Left lung (tissue), 10 donors: ENCODE measurements around the gene ATP4B. TPM values are rescaled to one million over a fixed set of nuclear protein-coding genes. Genes with fewer than 3 reads are reported as not detected.

ENCODE experiments used
- ATAC-seq: fragments of 200-7000 bp; cut with Tn5 transposase; one replicate; pipeline ENCODE4 v1.9.1; 2020; ENCODE audit warnings: moderate library complexity
- DNase-seq, 4 donors: peaks; one replicate each; pipeline ENCODE4 v3.0.0-alpha.2; 2013 to 2020
- H3K27ac ChIP-seq, 2 donors: fragments of 200-600 bp; sonication (generic) in 1 of 2; one replicate each; pipeline versions ENCODE4 v1.5.0 to v1.8.0; 2020 to 2021
- H3K27me3 ChIP-seq, 2 donors: fragments of 200-600 bp; sonication (generic) in 1 of 2; one replicate each; pipeline versions ENCODE4 v1.5.0 to v1.8.0; 2020 to 2021
- H3K36me3 ChIP-seq, 2 donors: fragments of 200-600 bp; sonication (generic) in 1 of 2; one replicate each; pipeline versions ENCODE4 v1.5.0 to v1.8.0; 2020 to 2021
- H3K4me1 ChIP-seq, 2 donors: fragments of 200-600 bp; one replicate each; pipeline ENCODE4 v1.8.0; 2021
- H3K4me3 ChIP-seq, 2 donors: fragments of 200-600 bp; sonication (generic) in 1 of 2; one replicate each; pipeline versions ENCODE4 v1.5.0 to v1.8.0; 2020 to 2021; ENCODE audit warnings: mild to moderate bottlenecking in 1 of 2
- H3K9me3 ChIP-seq, 2 donors: fragments of 200-600 bp; sonication (generic) in 1 of 2; one replicate each; pipeline versions ENCODE4 v1.5.0 to v1.8.0; 2020 to 2021
- intact Hi-C, 2 donors: fragments of 100-400 bp; cut with DNase I; formaldehyde crosslinking; loops; one replicate each; pipeline versions ENCODE4 v1.11.2 to v1.14.2; 2022
- polyA plus RNA-seq, 6 donors: library from polyadenylated mRNA; unstranded; fragments of 120-200 nt; gene quantifications; one replicate each; pipeline ENCODE4 v1.2.1, GENCODE V29; 2013; ENCODE audit not compliant: insufficient read length in 6 of 6
- total RNA-seq, 2 donors: library from RNA; stranded (reverse); fragmentation: NEBNext Ultra II Directional; extraction: Animal tissue kit (Norgen Biotek cat#: 25700); gene quantifications; one replicate each; pipeline ENCODE4 v1.2.1, GENCODE V29; 2021
- TF ChIP-seq, protein P1 (sequence below), 2 donors: fragments of 200-600 bp; sonication (generic) in 1 of 2; IDR thresholded peaks; one replicate each; pipeline versions ENCODE4 v1.5.0 to v1.8.0; 2021; ENCODE audit warnings: antibody characterized with exemption in 2 of 2
- donor health status: DM: no; HTN: yes; CAD: no.
- donor health status: DM: no; HTN: no; CAD: no.

The ATP4B gene
- total and polyA plus RNA-seq, 8 donors, result 0.28 to 0.58 (median 0.41) TPM; not detected in 5

DNA sequence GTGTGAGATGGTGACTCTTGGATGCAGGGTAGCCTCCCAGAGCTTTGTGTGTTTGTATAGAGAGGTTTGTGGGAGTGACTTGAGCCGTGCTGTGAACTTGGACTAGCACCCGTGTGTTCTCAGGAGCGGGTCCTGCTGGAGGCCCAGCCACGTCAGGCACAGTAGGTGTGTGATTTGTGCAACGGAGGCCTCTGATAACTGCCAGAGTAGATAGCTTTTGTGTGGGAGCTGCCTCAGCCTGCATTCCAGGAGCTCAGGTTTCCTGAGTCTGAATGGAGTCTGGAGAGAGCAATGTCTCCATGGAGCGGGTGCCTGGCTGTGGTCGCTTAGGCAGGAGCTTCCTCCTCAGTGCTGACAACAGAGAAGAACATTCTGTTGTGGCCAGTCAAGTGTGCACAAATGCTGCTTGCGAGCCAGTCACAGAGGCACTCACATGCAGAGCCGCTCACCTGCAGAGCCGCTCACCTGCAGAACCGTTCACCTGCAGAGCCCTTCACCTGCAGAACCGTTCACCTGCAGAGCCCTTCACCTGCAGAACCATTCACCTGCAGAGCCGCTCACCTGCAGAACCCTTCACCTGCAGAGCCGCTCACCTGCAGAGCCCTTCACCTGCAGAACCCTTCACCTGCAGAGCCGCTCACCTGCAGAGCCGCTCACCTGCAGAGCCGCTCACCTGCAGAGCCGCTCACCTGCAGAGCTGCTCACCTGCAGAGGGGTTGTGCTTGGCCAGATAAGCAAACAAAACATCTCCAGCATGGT, 40.8 kb downstream of the ATP4B start:
- no peaks in the 10 kb centered on the region for H3K27me3 ChIP-seq
- H3K9me3 ChIP-seq, result no peaks in the 10 kb centered on the region
- peak in 2 of 4 donors; percentile 12 to 79 for DNase-seq
- intact Hi-C loops, result no loop called here
- H3K36me3 ChIP-seq, result peaks cover 0 to 27% of the 10 kb centered on the region in 2 donors
- ATAC-seq, result peak; percentile 28
- H3K4me1 ChIP-seq, result peaks cover 0 to 34% of the 10 kb centered on the region in 2 donors
- peak overlapping the region in 1 of 2 donors; percentile 13 for H3K4me3 ChIP-seq
- peak overlapping the region in 1 of 2 donors; percentile 89 for H3K27ac ChIP-seq
- TF ChIP-seq, protein P1, sequence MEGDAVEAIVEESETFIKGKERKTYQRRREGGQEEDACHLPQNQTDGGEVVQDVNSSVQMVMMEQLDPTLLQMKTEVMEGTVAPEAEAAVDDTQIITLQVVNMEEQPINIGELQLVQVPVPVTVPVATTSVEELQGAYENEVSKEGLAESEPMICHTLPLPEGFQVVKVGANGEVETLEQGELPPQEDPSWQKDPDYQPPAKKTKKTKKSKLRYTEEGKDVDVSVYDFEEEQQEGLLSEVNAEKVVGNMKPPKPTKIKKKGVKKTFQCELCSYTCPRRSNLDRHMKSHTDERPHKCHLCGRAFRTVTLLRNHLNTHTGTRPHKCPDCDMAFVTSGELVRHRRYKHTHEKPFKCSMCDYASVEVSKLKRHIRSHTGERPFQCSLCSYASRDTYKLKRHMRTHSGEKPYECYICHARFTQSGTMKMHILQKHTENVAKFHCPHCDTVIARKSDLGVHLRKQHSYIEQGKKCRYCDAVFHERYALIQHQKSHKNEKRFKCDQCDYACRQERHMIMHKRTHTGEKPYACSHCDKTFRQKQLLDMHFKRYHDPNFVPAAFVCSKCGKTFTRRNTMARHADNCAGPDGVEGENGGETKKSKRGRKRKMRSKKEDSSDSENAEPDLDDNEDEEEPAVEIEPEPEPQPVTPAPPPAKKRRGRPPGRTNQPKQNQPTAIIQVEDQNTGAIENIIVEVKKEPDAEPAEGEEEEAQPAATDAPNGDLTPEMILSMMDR (IDR thresholded peaks at IDR 0.05), result no peak

DNA sequence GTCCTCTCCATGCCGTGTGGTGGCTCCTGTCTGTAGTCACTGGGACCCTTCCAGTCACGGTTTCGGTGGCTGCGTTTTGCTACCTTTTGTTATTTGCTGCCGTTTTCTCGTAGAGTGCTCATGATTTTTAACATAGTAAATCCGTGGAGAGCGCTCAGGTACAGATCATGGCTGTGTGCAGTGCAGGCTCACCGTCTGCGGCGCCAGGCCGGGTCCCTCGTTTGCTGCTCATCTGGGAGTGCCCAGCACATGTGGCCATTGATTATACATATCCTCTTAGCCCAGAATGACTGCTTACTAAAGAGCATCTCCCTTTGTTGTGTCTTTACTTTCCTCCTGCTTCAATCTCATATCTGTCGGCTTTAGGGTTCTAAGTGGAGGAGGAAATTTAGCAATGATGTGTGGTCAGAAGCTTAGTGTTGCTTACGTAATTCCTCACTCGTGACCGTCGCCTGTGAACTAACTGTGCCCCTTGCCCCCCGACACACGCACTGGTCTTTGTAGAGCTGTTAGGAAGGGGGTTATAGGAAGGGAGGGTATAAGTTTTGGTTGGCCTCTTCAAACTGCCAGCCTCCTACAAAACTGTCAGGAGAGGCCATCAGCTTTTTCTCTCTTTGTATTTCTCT, 41.6 kb downstream of the ATP4B start:
- Histone ChIP-seq H3K9me3 (no peaks in the 10 kb centered on the region), H3K27me3 (no peaks in the 10 kb centered on the region), H3K4me3 (peak overlapping the region in 1 of 2 donors; percentile 13), H3K36me3 (peaks cover 0 to 33% of the 10 kb centered on the region in 2 donors), H3K4me1 (peaks cover 0 to 34% of the 10 kb centered on the region in 2 donors), H3K27ac (peak overlapping the region in 1 of 2 donors; percentile 89)
- intact Hi-C loops, result no loop called here
- ATAC-seq (peak; percentile 43), DNase-seq (peak in 2 of 4 donors; percentile 56 to 70)
- TF ChIP-seq, protein P1 (IDR thresholded peaks at IDR 0.05), result no peak

DNA sequence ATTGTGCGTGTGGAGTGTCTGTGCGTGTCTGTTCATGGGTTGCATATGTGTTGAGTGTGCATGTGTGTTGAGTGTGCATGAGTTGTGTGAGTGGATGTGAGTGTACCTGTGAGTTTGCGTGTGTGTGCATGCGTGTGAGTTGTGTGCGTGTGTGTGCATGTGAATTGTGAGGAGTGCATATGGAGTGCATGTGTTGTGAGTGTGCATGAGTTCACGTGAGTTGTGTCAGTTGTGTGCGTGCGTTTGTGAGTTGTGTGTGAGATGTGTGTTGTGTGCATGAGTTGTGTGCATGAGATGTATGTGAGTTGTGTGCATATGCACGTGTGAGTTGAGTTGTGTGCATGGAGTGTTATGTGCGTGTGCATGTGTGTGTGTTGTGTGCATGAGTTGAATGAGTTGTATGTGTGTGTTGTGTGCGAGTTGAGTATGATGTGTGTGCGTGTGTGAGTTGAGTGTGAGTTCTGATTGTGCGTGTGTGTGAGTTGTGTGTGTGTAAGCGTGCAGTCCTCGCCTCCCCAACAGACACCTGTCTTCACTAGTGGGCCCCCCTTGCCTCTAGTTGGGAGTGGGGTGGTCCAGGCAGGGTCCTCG, 44.1 kb downstream of the ATP4B start:
- DNase-seq (peak in 1 of 4 donors; percentile 4), ATAC-seq (no peak)
- intact Hi-C loops, result no loop called here
- Histone ChIP-seq H3K36me3 (peaks cover 0 to 37% of the 10 kb centered on the region in 2 donors), H3K27me3 (no peaks in the 10 kb centered on the region), H3K9me3 (no peaks in the 10 kb centered on the region), H3K4me1 (peaks cover 0 to 35% of the 10 kb centered on the region in 2 donors), H3K27ac (no peak overlapping the region), H3K4me3 (no peak overlapping the region)
- TF ChIP-seq, protein P1 (IDR thresholded peaks at IDR 0.05), result no peak

DNA sequence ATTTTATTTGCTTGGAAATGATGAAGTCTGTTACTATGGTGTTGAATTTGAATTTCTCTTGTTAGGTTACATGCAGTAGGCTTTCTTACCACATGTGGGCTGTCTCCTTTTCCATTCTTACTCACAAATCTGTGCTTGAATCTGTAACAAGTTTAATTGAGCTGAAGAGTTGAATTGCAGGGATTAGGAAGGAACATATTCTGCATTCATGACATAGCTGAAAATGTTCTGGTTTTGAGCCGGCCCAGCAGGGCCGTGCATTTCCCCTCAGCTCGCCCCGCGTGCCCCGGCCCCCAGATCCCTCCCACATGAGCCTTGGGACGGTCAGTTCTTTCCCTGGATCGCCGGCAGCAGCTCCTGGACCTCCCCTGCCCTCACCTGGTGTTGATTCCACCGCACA, 45.4 kb downstream of the ATP4B start:
- Histone ChIP-seq H3K36me3 (peaks cover 0 to 48% of the 10 kb centered on the region in 2 donors), H3K4me1 (peaks cover 0 to 44% of the 10 kb centered on the region in 2 donors), H3K4me3 (no peak overlapping the region), H3K9me3 (no peaks in the 10 kb centered on the region), H3K27ac (no peak overlapping the region), H3K27me3 (no peaks in the 10 kb centered on the region)
- TF ChIP-seq, protein P1 (IDR thresholded peaks at IDR 0.05), result no peak
- ATAC-seq, result no peak
- intact Hi-C loops, result no loop called here
- peak in 1 of 4 donors; percentile 45 for DNase-seq

DNA sequence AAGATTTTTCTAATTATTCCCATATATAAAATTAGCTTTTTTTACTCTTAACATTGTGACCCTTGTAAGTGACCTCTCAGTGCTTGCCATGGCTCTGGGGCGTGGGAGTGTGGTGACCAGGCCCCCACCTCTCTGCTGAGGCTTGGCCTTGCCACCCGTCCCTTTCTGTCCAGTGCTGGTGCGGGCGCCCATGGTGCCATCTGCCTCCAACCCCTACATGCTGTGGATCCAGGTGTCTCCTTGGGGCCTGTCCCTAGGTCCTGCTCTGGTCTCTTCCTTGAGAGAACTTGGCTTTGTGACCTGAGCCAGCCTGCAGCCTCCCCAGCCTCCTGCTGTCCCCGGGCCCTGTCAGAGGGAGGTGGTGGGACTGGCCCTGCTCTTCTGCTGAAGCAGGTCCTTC, 46.0 kb downstream of the ATP4B start:
- Histone ChIP-seq H3K4me1 (peaks cover 0 to 43% of the 10 kb centered on the region in 2 donors), H3K4me3 (no peak overlapping the region), H3K27me3 (no peaks in the 10 kb centered on the region), H3K36me3 (peaks cover 0 to 48% of the 10 kb centered on the region in 2 donors), H3K9me3 (no peaks in the 10 kb centered on the region), H3K27ac (no peak overlapping the region)
- intact Hi-C loops, result no loop called here
- TF ChIP-seq, protein P1 (IDR thresholded peaks at IDR 0.05), result no peak
- ATAC-seq (no peak), DNase-seq (peak in 1 of 4 donors; percentile 47)
